HG03196 (cell line): ENCODE data around the gene CCL25.

Experiments
- ATAC-seq: cut with Tn5 transposase; IDR thresholded peaks from one replicate; pipeline ENCODE4 v1.9.1; 2021; ENCODE audit not compliant: unreplicated experiment

The CCL25 gene

GRCh38 chr19:8109455-8109854, 56.9 kb downstream of the CCL25 start:
- ATAC-seq: no peak

- ATAC-seq: no peak
Observed at GRCh38 chr19:8109890-8110662, 57.5 kb downstream of the CCL25 start.

- no peak for ATAC-seq
Observed at GRCh38 chr19:8110931-8111330, 58.4 kb downstream of the CCL25 start.

- ATAC-seq: no peak
Observed at GRCh38 chr19:8111376-8111775, 58.8 kb downstream of the CCL25 start.
